ENCODE results near the gene PLBD2. TPM values are rescaled to one million over a fixed set of nuclear protein-coding genes. Genes with fewer than 3 reads are reported as not detected.

The PLBD2 gene
- total RNA-seq, 4 donors from 2014 or later = 36.5 to 57.9 (median 44.7) TPM

GRCh38 chr12:113402586-113403260 lies 44.3 kb downstream of the PLBD2 start:
- Histone ChIP-seq H3K27ac (no peak overlapping the region), H3K4me1 (peaks cover 0 to 6% (median 0%) of the 10 kb centered on the region in 4 donors), H3K9me3 (no peaks in the 10 kb centered on the region), H3K27me3 (peaks cover 0 to 7% of the 10 kb centered on the region in 2 donors), H3K36me3 (no peaks in the 10 kb centered on the region), H3K4me3 (no peak overlapping the region)
- WGBS, 2 donors = 90 to 92% methylated on average over 14 to 23 of the region's 23 CpGs
- no peak for DNase-seq (ENCODE audit: low spot score in 2 of 2)
- TF ChIP-seq EP300 (IDR thresholded peaks at IDR 0.05) = no peak
- TF ChIP-seq CTCF (IDR thresholded peaks at IDR 0.05) = no peak
- no peak for TF ChIP-seq POLR2A (IDR thresholded peaks at IDR 0.05)

DNA sequence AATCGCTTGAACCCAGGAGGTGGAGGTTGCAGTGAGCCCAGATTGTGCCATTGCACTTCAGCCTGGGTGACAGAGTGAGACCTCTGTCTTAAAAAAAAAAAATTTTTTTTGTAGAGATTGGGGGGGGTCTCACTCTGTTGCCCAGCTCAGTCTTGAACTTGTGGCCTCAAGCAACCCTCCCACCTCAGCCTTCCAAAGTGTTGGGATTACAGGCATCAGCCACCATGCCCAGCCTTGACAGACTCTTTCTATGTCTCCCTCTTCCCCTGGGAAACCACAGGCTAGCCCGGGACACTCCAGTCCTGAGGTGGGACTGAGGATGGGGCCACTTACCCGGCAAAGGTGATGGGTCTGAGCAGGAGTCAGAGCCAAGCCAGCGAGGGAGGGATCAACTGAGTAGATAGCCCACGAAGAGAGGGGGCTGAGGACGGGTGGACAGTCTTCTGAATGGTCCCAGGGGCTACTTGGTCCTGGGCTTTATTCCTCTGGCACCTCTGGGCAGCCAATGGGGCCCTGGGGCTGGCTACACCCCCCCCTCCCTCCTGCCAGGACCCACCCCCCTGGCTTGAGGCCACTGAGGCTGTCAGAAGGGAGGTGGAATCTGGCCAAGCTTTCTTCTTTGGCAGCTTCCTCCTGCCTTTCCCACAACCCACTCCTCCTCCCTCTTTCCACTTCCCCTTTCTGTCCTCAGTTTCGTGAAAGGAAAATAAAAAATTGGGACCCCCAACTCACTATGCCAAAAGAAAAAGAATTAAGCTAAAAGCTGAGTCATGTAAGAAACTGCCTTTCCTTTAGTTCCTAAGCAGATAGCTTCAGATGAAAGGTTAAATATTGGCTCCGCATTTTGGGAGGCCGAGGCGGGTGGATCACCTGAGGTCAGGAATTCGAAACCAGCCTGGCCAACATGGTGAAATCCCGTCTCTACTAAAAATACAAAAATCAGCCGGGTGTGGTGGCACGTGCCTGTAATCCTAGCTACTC lies 45.3 kb downstream of the PLBD2 start, which contains the start of gene SDS:
TSS of gene SDS (minus strand) at position 453 of the 981 bp plus-strand sequence. CDS start 4,179 bp downstream, outside the sequence.
- Histone ChIP-seq H3K36me3 (no peaks in the 10 kb centered on the region), H3K27me3 (peaks cover 0 to 6% of the 10 kb centered on the region in 2 donors), H3K4me3 (peak within 1 kb of the TSS in 1 of 4 donors; percentile 20), H3K9me3 (no peaks in the 10 kb centered on the region), H3K27ac (no peak within 1 kb of the TSS), H3K4me1 (peaks cover 0 to 6% (median 0%) of the 10 kb centered on the region in 4 donors)
- 37 to 45% methylated on average over 14 of the region's 14 CpGs for WGBS, 2 donors
- peak in 1 of 2 donors; percentile 35 for DNase-seq (ENCODE audit: low spot score in 2 of 2)
- TF ChIP-seq POLR2A (IDR thresholded peaks at IDR 0.05) = no peak
- TF ChIP-seq EP300 (IDR thresholded peaks at IDR 0.05) = peak in 1 of 2 donors; percentile 35

DNA sequence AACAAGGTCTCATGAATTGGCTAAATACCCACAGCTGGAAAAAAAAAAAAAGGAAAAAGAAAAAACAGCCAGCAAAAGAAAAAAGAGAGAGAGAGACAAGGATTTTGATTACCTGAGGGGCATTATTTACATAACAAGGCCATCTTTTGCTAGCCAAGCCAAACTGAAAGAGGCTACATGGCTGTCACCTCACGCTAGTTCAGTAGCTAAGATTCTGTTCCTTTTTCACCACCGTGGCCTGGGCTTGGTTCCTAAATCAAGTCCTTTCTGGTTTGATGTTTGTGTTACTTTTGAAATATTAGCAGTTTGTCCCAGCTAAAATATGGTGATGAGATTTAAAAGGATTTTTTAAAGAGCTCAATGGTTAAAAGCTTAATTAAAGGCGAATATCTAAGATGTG lies 47.3 kb downstream of the PLBD2 start:
- TF ChIP-seq CTCF (IDR thresholded peaks at IDR 0.05) (no peak), POLR2A (IDR thresholded peaks at IDR 0.05) (no peak), EP300 (IDR thresholded peaks at IDR 0.05) (no peak)
- Histone ChIP-seq H3K9me3 (no peaks in the 10 kb centered on the region), H3K4me1 (peaks cover 0 to 6% (median 0%) of the 10 kb centered on the region in 4 donors), H3K36me3 (no peaks in the 10 kb centered on the region), H3K27me3 (no peaks in the 10 kb centered on the region), H3K27ac (no peak overlapping the region), H3K4me3 (no peak overlapping the region)
- 78 to 80% methylated on average over 3 of the region's 3 CpGs for WGBS, 2 donors
- DNase-seq (ENCODE audit: low spot score in 2 of 2) = no peak

GRCh38 chr12:113407931-113408600 lies 49.7 kb downstream of the PLBD2 start:
- DNase-seq (ENCODE audit: low spot score in 2 of 2) = no peak
- WGBS, 2 donors = 65 to 70% methylated on average over 6 of the region's 6 CpGs
- Histone ChIP-seq H3K4me3 (no peak overlapping the region), H3K27ac (peak overlapping the region in 1 of 4 donors; percentile 43), H3K4me1 (peaks cover 0 to 6% (median 0%) of the 10 kb centered on the region in 4 donors), H3K36me3 (no peaks in the 10 kb centered on the region), H3K9me3 (no peaks in the 10 kb centered on the region), H3K27me3 (no peaks in the 10 kb centered on the region)
- TF ChIP-seq POLR2A (IDR thresholded peaks at IDR 0.05) (no peak), EP300 (IDR thresholded peaks at IDR 0.05) (no peak), CTCF (IDR thresholded peaks at IDR 0.05) (no peak)

- peaks cover 0 to 3% (median 0%) of the 10 kb centered on the region in 4 donors for H3K4me1 ChIP-seq
- DNase-seq (ENCODE audit: low spot score in 2 of 2) = no peak
- TF ChIP-seq POLR2A (IDR thresholded peaks at IDR 0.05) = no peak
- TF ChIP-seq EP300 (IDR thresholded peaks at IDR 0.05) = no peak
- H3K27ac ChIP-seq = no peak overlapping the region
- no peaks in the 10 kb centered on the region for H3K36me3 ChIP-seq
- no peaks in the 10 kb centered on the region for H3K9me3 ChIP-seq
- H3K27me3 ChIP-seq = no peaks in the 10 kb centered on the region
- 90 to 91% methylated on average over 11 of the region's 11 CpGs for WGBS, 2 donors
- H3K4me3 ChIP-seq = no peak overlapping the region
These were observed 50.4 kb downstream of the PLBD2 start for GRCh38 chr12:113408756-113409298.
